GM12801 (cell line): ENCODE data around the gene RPAIN.

Experiments
- TF ChIP-seq, protein P1 (sequence below): IDR thresholded peaks from one replicate; pipeline ENCODE4 v1.5.1; 2011; ENCODE audit warnings: control low read depth; ENCODE audit not compliant: insufficient read length; ENCODE audit errors: extremely low read depth

RPAIN gene

DNA sequence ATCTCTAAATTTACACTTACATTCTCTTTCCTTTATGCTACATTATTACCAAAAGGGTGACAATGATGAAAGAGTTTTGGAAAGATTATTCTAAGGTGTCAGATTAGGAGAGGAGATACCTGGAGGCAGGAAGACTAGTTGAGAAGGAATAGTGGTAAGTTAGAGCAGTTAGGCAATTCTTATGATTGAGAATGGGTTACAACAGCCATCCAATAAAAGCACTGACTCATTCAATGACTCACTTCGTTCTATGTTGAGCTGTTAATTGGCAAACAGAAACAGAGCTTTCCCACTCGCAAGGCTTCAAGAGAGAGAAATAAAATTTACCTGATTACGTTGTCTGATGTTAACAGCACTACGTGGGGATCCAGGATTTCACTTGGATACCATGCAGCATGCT, 6.3 kb upstream of the RPAIN start:
- TF ChIP-seq, protein P1, sequence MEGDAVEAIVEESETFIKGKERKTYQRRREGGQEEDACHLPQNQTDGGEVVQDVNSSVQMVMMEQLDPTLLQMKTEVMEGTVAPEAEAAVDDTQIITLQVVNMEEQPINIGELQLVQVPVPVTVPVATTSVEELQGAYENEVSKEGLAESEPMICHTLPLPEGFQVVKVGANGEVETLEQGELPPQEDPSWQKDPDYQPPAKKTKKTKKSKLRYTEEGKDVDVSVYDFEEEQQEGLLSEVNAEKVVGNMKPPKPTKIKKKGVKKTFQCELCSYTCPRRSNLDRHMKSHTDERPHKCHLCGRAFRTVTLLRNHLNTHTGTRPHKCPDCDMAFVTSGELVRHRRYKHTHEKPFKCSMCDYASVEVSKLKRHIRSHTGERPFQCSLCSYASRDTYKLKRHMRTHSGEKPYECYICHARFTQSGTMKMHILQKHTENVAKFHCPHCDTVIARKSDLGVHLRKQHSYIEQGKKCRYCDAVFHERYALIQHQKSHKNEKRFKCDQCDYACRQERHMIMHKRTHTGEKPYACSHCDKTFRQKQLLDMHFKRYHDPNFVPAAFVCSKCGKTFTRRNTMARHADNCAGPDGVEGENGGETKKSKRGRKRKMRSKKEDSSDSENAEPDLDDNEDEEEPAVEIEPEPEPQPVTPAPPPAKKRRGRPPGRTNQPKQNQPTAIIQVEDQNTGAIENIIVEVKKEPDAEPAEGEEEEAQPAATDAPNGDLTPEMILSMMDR: no peak

DNA sequence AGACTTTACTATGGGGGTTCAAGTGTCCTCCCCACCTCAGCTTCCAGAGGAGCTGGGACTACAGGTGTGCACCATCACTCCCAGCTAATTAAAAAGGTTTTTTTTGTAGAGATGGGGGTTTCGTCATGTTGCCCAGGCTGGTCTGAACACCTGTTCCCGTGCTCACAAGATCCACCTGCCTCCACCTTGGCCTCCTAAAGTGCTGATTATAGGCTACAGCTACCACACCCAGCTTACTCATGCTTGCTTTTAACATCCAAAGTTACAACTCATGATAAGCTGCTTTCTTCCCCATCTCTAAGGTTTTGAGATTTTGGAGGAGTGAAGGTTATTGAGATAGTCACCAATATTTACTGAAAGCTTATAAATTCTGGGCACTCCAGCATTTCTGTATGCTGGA, 3.1 kb upstream of the RPAIN start:
- TF ChIP-seq, protein P1: no peak

DNA sequence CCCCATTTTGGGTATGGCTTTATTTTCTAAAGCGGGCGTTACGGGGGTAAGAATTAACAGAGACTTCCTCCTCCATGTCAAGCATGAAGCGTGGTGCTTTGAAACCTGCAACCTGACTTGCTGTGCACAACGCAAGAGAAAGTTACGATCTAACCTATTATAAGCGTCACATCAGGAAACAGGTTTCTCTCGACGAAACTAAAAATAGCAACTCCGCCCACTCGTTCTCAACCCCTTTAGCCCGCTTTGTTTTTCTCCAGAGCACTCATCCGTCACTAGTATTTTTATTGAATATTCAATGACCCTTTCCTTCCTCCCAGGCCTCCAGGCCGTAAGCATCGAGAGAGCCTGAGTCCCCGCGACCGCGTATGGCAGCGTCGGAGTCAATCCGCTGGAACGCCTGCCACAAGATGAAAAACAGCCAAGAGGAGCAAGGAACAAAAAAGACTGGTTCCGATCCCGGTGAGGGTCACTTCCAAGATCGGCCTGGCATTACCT, 1.1 kb upstream of the RPAIN start:
- TF ChIP-seq, protein P1: no peak

DNA sequence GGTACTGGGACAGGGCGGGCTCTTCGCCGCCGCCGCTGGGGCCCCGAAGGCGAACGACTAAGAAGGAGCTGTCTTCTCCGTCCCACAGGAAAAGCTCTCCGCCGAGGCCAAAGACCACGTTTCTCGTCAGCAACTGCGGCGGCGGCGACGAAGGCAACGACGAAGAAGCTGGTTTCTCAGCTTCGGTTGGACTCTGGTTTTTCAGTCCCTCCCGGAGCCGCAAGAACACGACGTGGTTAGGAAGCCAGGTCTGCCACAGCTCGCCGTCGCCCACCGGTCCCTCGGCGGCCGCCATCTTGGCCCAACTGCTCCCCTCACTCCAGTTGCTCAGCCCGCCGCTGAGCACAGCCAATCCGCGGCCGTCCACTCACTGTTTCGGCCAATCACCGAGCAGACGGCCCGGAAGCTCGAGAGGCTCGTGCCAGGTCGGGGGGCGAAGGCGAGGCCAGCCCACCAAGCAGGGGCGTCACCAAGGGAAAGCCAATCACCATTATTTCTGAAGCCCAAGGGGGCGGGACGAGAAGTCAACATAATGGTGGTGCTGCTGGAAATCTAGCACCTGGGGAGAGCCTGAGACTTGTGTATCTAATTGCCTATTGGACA, 525 bp upstream of the RPAIN start, which contains the start of gene NUP88:
Gene NUP88 (minus strand): TSS at position 307 of the 603 bp plus-strand sequence. CDS start 12 bp downstream, at position 295.
- TF ChIP-seq, protein P1: no peak

DNA sequence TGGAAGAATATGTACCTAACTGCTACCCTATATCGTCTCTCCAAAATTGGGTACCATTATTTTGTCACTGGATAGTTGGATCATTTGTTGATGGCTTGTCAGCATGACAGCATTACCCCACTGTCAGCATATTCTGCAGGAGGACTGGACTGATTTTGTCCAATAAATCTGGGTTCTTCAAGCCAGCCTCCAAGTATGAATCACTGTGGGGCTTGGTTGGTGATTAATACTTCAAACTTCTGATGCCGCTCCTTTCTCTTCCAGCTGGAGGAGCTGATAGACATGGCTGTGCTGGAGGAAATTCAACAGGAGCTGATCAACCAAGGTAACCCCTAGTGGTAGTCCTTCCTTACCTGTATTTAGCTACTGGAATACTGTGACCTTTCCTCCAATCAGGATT, 2.5 kb downstream of the RPAIN start:
- TF ChIP-seq, protein P1: no peak

DNA sequence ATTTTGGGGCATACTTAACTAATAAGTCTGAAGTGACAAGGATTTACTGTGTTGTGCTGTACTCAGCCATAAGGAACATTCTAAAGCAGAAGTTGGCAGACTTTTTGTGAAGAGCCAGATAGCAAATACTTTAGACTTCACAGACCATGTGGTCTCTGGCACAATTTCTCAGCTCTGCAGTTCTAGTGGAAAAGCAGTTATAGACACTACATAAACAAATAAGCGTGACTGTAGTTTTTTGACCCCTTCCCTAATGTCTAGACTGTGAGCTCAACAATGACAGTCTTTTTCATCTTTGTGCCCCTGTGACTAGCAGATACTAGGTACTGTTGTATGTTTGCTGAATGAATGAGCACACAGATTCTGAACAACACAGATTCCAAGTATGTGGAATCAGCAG, 4.9 kb downstream of the RPAIN start:
- TF ChIP-seq, protein P1: no peak

DNA sequence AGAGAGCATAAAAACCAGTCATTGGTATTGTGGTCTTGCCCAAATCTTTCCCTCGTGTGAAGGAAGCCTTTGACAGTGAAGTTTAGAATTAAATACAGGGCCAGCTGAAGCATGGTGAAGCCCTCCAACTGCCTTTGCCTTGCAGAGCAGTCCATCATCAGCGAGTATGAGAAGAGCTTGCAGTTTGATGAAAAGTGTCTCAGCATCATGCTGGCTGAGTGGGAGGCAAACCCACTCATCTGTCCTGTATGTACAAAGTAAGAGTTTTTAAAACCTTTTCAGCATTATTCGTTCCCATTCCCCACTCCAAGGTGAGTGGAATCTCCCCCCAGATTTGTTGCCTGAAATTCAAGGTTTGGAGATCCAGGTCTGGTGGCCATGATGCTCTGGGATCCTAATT, 5.8 kb downstream of the RPAIN start:
- TF ChIP-seq, protein P1: no peak
